PFSK-1 (cell line): ENCODE data around the gene INTS6.

Source experiments
- FOXP2 ChIP-seq: optimal IDR thresholded peaks from 2 replicates; pipeline ENCODE3; 2011; ENCODE audit warnings: borderline replicate concordance, control low read depth, inconsistent platforms; ENCODE audit not compliant: insufficient read depth; ENCODE audit errors: extremely low read length, extremely low read depth
- POLR2AphosphoS5 ChIP-seq: IDR thresholded peaks from 2 replicates; pipeline ENCODE4 v1.6.1; 2012; ENCODE audit warnings: low read depth, mild to moderate bottlenecking, control low read depth, low read length, moderate library complexity
- SIN3A ChIP-seq: IDR thresholded peaks from 2 replicates; pipeline ENCODE4 v1.6.1; 2012; ENCODE audit warnings: mild to moderate bottlenecking, low read length, moderate library complexity, borderline replicate concordance; ENCODE audit not compliant: insufficient read depth
- TAF1 ChIP-seq: IDR thresholded peaks from 2 replicates; pipeline ENCODE4 v1.6.1; 2012; ENCODE audit warnings: low read length, control low read depth, borderline replicate concordance; ENCODE audit not compliant: insufficient read depth
- TF ChIP-seq, protein P1 (sequence below), 2 experiments: IDR thresholded peaks; 2 replicates each; pipeline versions ENCODE4 v1.6.1 to v1.8.0; 2011 to 2012; ENCODE audit warnings: low read depth in 2 of 2, low read length in 2 of 2, control low read depth in 1 of 2, inconsistent platforms in 1 of 2, mild to moderate bottlenecking in 1 of 2, moderate library complexity in 1 of 2; ENCODE audit not compliant: insufficient read depth in 1 of 2

DNA sequence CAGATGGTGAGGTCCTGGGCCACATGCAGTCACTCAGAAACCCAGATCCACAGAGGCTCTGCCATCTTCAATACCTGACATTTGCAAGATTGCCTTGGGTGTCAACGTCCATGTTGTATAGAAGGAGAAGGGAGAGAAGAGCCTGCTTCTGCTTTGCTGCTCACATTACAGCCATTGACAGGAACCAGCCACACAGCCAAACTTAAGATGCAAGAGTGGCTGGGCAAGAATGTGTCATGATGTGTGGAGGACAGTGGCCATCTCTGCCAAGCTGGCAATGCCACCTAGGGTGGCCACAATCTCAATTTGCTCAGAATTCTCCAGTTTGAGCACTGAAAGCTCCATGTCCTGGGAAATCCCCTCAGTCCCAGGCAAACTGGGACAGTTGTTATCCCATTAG is 139.2 kb downstream of the INTS6 start:
- TF ChIP-seq, protein P1, sequence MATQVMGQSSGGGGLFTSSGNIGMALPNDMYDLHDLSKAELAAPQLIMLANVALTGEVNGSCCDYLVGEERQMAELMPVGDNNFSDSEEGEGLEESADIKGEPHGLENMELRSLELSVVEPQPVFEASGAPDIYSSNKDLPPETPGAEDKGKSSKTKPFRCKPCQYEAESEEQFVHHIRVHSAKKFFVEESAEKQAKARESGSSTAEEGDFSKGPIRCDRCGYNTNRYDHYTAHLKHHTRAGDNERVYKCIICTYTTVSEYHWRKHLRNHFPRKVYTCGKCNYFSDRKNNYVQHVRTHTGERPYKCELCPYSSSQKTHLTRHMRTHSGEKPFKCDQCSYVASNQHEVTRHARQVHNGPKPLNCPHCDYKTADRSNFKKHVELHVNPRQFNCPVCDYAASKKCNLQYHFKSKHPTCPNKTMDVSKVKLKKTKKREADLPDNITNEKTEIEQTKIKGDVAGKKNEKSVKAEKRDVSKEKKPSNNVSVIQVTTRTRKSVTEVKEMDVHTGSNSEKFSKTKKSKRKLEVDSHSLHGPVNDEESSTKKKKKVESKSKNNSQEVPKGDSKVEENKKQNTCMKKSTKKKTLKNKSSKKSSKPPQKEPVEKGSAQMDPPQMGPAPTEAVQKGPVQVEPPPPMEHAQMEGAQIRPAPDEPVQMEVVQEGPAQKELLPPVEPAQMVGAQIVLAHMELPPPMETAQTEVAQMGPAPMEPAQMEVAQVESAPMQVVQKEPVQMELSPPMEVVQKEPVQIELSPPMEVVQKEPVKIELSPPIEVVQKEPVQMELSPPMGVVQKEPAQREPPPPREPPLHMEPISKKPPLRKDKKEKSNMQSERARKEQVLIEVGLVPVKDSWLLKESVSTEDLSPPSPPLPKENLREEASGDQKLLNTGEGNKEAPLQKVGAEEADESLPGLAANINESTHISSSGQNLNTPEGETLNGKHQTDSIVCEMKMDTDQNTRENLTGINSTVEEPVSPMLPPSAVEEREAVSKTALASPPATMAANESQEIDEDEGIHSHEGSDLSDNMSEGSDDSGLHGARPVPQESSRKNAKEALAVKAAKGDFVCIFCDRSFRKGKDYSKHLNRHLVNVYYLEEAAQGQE (IDR thresholded peaks at IDR 0.05; ENCODE audit: insufficient read depth in 1 of 2, low read depth in 2 of 2, low read length in 2 of 2), result no peak
- TF ChIP-seq TAF1 (no peak), POLR2AphosphoS5 (no peak), SIN3A (no peak), FOXP2 (no peak)
